Measurements from ENCODE around the gene SCIN.
"Not testable (repeated sequence)": the region's sequence is repeated elsewhere in the genome, so short reads cannot be mapped to it uniquely, and the experiment has no call there.

The SCIN gene

GRCh38 chr7:12650080-12650479, 79.6 kb downstream of the SCIN start:
- Histone ChIP-seq H3K36me3 (ENCODE audit: control insufficient read depth, insufficient read depth, low read length) (no peaks in the 10 kb centered on the region), H3K4me3 (ENCODE audit: low read depth, low read length) (no peak overlapping the region), H3K27me3 (ENCODE audit: control insufficient read depth, insufficient read depth, low read length) (no peaks in the 10 kb centered on the region), H2AFZ (no peak overlapping the region), H3K27ac (no peak overlapping the region), H3K9ac (no peak overlapping the region), H3K9me3 (ENCODE audit: control insufficient read depth, low read length) (no peaks in the 10 kb centered on the region), H3K4me1 (no peaks in the 10 kb centered on the region), H3K79me2 (no peaks in the 10 kb centered on the region), H3K4me2 (ENCODE audit: low read length) (no peak overlapping the region)
- TF ChIP-seq CTCF (IDR thresholded peaks at IDR 0.05): no peak

GRCh38 chr7:12653110-12653509, 82.6 kb downstream of the SCIN start:
- H3K79me2 ChIP-seq: no peaks in the 10 kb centered on the region
- TF ChIP-seq CTCF (IDR thresholded peaks at IDR 0.05): no peak

GRCh38 chr7:12653518-12653917, 83.0 kb downstream of the SCIN start:
- no peak for TF ChIP-seq CTCF (IDR thresholded peaks at IDR 0.05)
- no peaks in the 10 kb centered on the region for H3K4me1 ChIP-seq
- no peak overlapping the region for H3K27ac ChIP-seq
- no peaks in the 10 kb centered on the region for H3K27me3 ChIP-seq (ENCODE audit: control insufficient read depth, insufficient read depth, low read length)
- no peaks in the 10 kb centered on the region for H3K79me2 ChIP-seq
- no peaks in the 10 kb centered on the region for H3K36me3 ChIP-seq (ENCODE audit: control insufficient read depth, insufficient read depth, low read length)
- no peak overlapping the region for H3K4me3 ChIP-seq (ENCODE audit: low read depth, low read length)
- no peak overlapping the region for H2AFZ ChIP-seq
- no peak overlapping the region for H3K4me2 ChIP-seq (ENCODE audit: low read length)
- H3K9ac ChIP-seq: no peak overlapping the region
- H3K9me3 ChIP-seq (ENCODE audit: control insufficient read depth, low read length): no peaks in the 10 kb centered on the region

More at GRCh38 chr7:12653110-12653509, 82.6 kb downstream of the SCIN start:
- Histone ChIP-seq H2AFZ (no peak overlapping the region), H3K4me3 (ENCODE audit: low read depth, low read length) (no peak overlapping the region), H3K36me3 (ENCODE audit: control insufficient read depth, insufficient read depth, low read length) (no peaks in the 10 kb centered on the region), H3K4me1 (no peaks in the 10 kb centered on the region), H3K27me3 (ENCODE audit: control insufficient read depth, insufficient read depth, low read length) (no peaks in the 10 kb centered on the region), H3K9ac (no peak overlapping the region), H3K4me2 (ENCODE audit: low read length) (no peak overlapping the region), H3K9me3 (ENCODE audit: control insufficient read depth, low read length) (no peaks in the 10 kb centered on the region), H3K27ac (no peak overlapping the region)

- no peaks in the 10 kb centered on the region for H3K79me2 ChIP-seq
- H3K9me3 ChIP-seq (ENCODE audit: control insufficient read depth, low read length): no peaks in the 10 kb centered on the region
- H3K9ac ChIP-seq: no peak overlapping the region
- H3K27me3 ChIP-seq (ENCODE audit: control insufficient read depth, insufficient read depth, low read length): no peaks in the 10 kb centered on the region
- H3K4me2 ChIP-seq (ENCODE audit: low read length): no peak overlapping the region
- TF ChIP-seq CTCF (IDR thresholded peaks at IDR 0.05): no peak
- H3K4me3 ChIP-seq (ENCODE audit: low read depth, low read length): no peak overlapping the region
- H3K4me1 ChIP-seq: no peaks in the 10 kb centered on the region
- no peak overlapping the region for H2AFZ ChIP-seq
- no peak overlapping the region for H3K27ac ChIP-seq
- no peaks in the 10 kb centered on the region for H3K36me3 ChIP-seq (ENCODE audit: control insufficient read depth, insufficient read depth, low read length)
Measured at GRCh38 chr7:12655161-12655560, 84.6 kb downstream of the SCIN start.

GRCh38 chr7:12660423-12660822, 89.9 kb downstream of the SCIN start:
- H3K27ac ChIP-seq; H3K79me2 ChIP-seq; H3K4me2 ChIP-seq (ENCODE audit: low read length); H3K4me1 ChIP-seq; H3K9me3 ChIP-seq (ENCODE audit: control insufficient read depth, low read length); H3K27me3 ChIP-seq (ENCODE audit: control insufficient read depth, insufficient read depth, low read length); H3K36me3 ChIP-seq (ENCODE audit: control insufficient read depth, insufficient read depth, low read length); H2AFZ ChIP-seq; H3K9ac ChIP-seq; H3K4me3 ChIP-seq (ENCODE audit: low read depth, low read length): not testable (repeated sequence)

GRCh38 chr7:12660986-12661385, 90.5 kb downstream of the SCIN start:
- H3K27ac ChIP-seq; H2AFZ ChIP-seq; H3K4me1 ChIP-seq; H3K9me3 ChIP-seq (ENCODE audit: control insufficient read depth, low read length); H3K4me2 ChIP-seq (ENCODE audit: low read length); H3K9ac ChIP-seq; H3K79me2 ChIP-seq; H3K36me3 ChIP-seq (ENCODE audit: control insufficient read depth, insufficient read depth, low read length); H3K27me3 ChIP-seq (ENCODE audit: control insufficient read depth, insufficient read depth, low read length); H3K4me3 ChIP-seq (ENCODE audit: low read depth, low read length): not testable (repeated sequence)
